GM12878 (cell line): Measurements from ENCODE around the gene GRK6. TPM values are rescaled to one million over a fixed set of nuclear protein-coding genes. Genes with fewer than 3 reads are reported as not detected.

Experiments used
- ATF7 ChIP-seq: fragments of 450-650 bp; IDR thresholded peaks from 2 replicates; pipeline ENCODE4 v1.6.1; 2016; ENCODE audit warnings: low read depth, mild to moderate bottlenecking
- CHD4 ChIP-seq: fragments of 200-600 bp; sonication (generic); IDR thresholded peaks from 2 replicates; pipeline ENCODE4 v1.6.1; 2016; ENCODE audit warnings: mild to moderate bottlenecking
- CREM ChIP-seq: IDR thresholded peaks from 2 replicates; pipeline ENCODE4 v1.6.1; 2014; ENCODE audit warnings: antibody characterized with exemption, low read depth
- ESRRA ChIP-seq: IDR thresholded peaks from 2 replicates; pipeline ENCODE4 v1.6.1; 2012; ENCODE audit warnings: mild to moderate bottlenecking, low read length, improper control_type of control experiment
- GABPA ChIP-seq: IDR thresholded peaks from 2 replicates; pipeline ENCODE4 v1.6.1; 2014; ENCODE audit warnings: antibody characterized with exemption, low read depth, mild to moderate bottlenecking, inconsistent platforms
- HDGF ChIP-seq: fragments of 450-650 bp; IDR thresholded peaks from 2 replicates; pipeline ENCODE4 v1.6.1; 2016; ENCODE audit warnings: antibody characterized with exemption
- IRF4 ChIP-seq: IDR thresholded peaks from 2 replicates; pipeline ENCODE4 v1.6.1; 2011; ENCODE audit warnings: low read depth, low read length
- JUND ChIP-seq: IDR thresholded peaks from 2 replicates; pipeline ENCODE4 v1.6.1; 2012; ENCODE audit warnings: low read depth, mild to moderate bottlenecking, low read length, improper control_type of control experiment, moderate library complexity
- KLF5 ChIP-seq: fragments of 450-650 bp; IDR thresholded peaks from 2 replicates; pipeline ENCODE4 v1.6.1; 2014; ENCODE audit warnings: mild to moderate bottlenecking; ENCODE audit not compliant: partially characterized antibody
- MEF2A ChIP-seq: IDR thresholded peaks from 2 replicates; pipeline ENCODE4 v1.6.1; 2011; ENCODE audit warnings: low read depth, mild to moderate bottlenecking, low read length, moderate library complexity; ENCODE audit not compliant: insufficient read depth
- MXI1 ChIP-seq: fragments of 150-350 bp; IDR thresholded peaks from 2 replicates; pipeline ENCODE4 v1.6.1; 2011; ENCODE audit warnings: low read depth, mild to moderate bottlenecking, inconsistent platforms, low read length, improper control_type of control experiment
- NFIC ChIP-seq: IDR thresholded peaks from 2 replicates; pipeline ENCODE4 v1.6.1; 2012; ENCODE audit warnings: low read depth, mild to moderate bottlenecking, inconsistent platforms, low read length, moderate library complexity
- NFYA ChIP-seq: IDR thresholded peaks from 2 replicates; pipeline ENCODE4 v1.6.1; 2011; ENCODE audit warnings: low read depth, mild to moderate bottlenecking, low read length, improper control_type of control experiment, borderline replicate concordance
- NR2C1 ChIP-seq: fragments of 450-650 bp; IDR thresholded peaks from 2 replicates; pipeline ENCODE4 v1.6.1; 2017; ENCODE audit warnings: antibody characterized with exemption, mild to moderate bottlenecking, moderate library complexity
- RCOR1 ChIP-seq: conservative IDR thresholded peaks from 2 replicates; pipeline ENCODE4 v1.6.1; 2012; ENCODE audit warnings: low read depth, low read length, improper control_type of control experiment
- RELA ChIP-seq: fragments of 450-650 bp; IDR thresholded peaks from 2 replicates; pipeline ENCODE4 v1.8.0; 2014; ENCODE audit warnings: borderline replicate concordance; ENCODE audit not compliant: partially characterized antibody
- SP1 ChIP-seq: IDR thresholded peaks from one replicate; pipeline ENCODE4 v1.6.1; 2011; ENCODE audit warnings: low read depth, low read length
- SUZ12 ChIP-seq: fragments of 200-600 bp; sonication (generic); IDR thresholded peaks from one replicate; pipeline ENCODE4 v1.6.1; 2018; ENCODE audit warnings: antibody characterized with exemption, mild to moderate bottlenecking; ENCODE audit not compliant: unreplicated experiment
- WRNIP1 ChIP-seq: IDR thresholded peaks from 2 replicates; pipeline ENCODE4 v1.6.1; 2011; ENCODE audit warnings: low read depth, low read length, improper control_type of control experiment, borderline replicate concordance
- YY1 ChIP-seq: IDR thresholded peaks from 2 replicates; pipeline ENCODE4 v1.6.1; 2011; ENCODE audit warnings: low read depth, mild to moderate bottlenecking, low read length
- ZNF24 ChIP-seq: fragments of 450-650 bp; IDR thresholded peaks from 2 replicates; pipeline ENCODE4 v1.6.1; 2017; ENCODE audit warnings: antibody characterized with exemption, mild to moderate bottlenecking
- ZNF384 ChIP-seq: IDR thresholded peaks from 2 replicates; pipeline ENCODE4 v1.6.1; 2012; ENCODE audit warnings: low read depth, mild to moderate bottlenecking, low read length, improper control_type of control experiment, borderline replicate concordance
- polyA plus RNA-seq, 11 experiments: library from polyadenylated mRNA; depleted of rRNA in 4 of 11; unstranded in 6 of 11; stranded (reverse) in 5 of 11; fragments of >200 nt; fragmentation: Nextera tagmentation in 4 of 11; fragmentation: Illumina TruSeq in 1 of 11; extraction: Ambion mirVana in 4 of 11; extraction: Trizol in 1 of 11; gene quantifications; 1 replicate in 1 of 11; 2 replicates in 10 of 11; pipeline versions ENCODE4 v1.2.1 to v1.2.3, GENCODE V29; 2011 to 2016; ENCODE audit warnings: inconsistent platforms in 2 of 11, missing spikeins in 2 of 11, low read depth in 1 of 11
- total RNA-seq, 4 experiments: library from RNA; depleted of rRNA in 3 of 4; stranded (reverse); fragments of >200 nt in 3 of 4; fragmentation: Illumina TruSeq in 1 of 4; extraction: Trizol in 1 of 4; gene quantifications; 2 replicates each; pipeline versions ENCODE4 v1.2.1 to v1.2.3, GENCODE V29; 2013 to 2021
- TF ChIP-seq, protein P1 (sequence below): IDR thresholded peaks from 2 replicates; pipeline ENCODE4 v1.6.1; 2012; ENCODE audit warnings: low read length, inconsistent platforms
- TF ChIP-seq, protein P2 (sequence below): IDR thresholded peaks from 2 replicates; pipeline ENCODE4 v1.6.1; 2011; ENCODE audit warnings: borderline replicate concordance, low read depth, mild to moderate bottlenecking, moderate library complexity, low read length; ENCODE audit not compliant: insufficient read depth, poor library complexity, severe bottlenecking

The GRK6 gene
- total and polyA plus RNA-seq, 10 of the 15 experiments (the other 5 are each of a cell fraction or from before 2014, with no cell fraction given): 0.79 to 124 (median 41.6) TPM

DNA sequence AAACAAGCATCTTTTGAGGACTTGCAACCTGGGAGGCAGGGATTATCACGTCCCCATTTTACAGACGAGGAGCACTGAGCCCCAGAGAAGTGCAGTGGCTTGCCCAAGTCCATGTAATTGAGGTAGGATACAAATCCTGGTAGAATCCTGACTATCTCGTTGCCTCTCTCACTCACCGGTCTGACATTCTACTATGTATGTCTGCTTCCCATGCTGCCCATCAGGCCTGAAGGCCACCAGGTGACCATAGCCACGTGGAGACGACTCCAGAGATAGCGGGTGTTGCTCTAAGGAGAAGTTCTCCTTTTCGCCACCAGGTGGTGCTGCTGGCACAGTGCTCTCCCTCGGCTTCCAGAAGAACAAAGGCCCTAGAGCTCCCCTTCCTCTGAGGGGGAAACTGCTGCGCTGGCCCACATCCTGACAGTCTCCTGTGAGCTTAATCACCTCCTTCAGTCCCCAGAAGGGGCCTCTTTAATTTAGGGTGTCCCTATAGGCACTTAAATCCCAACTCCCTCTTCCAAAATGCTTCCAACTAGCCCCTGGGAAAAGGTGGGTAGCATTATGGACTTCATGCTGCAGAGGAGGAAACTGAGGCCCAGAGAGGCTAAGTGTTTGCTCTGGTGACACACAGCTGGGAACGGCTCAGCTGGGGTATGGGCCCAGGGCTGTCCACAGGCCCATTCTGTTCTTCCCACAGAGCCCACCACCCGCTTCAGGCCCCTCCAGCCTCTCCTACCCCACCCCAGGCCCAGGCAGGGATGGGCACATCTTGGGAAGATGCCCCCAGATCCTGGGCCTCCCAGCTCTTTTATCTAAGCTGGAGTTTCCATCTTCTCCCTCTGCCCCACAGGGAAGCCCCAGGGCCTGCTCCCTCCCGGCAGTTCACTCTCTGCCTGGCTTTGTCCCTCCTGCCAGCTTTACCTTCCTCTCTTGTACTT lies 35.8 kb upstream of the GRK6 start (continued):
- TF ChIP-seq CHD4 (no peak), YY1 (peak; percentile 76), HDGF (no peak), ZNF384 (no peak), ATF7 (no peak), SUZ12 (no peak), JUND (no peak), RELA (no peak), NFIC (no peak), WRNIP1 (no peak), NFYA (no peak), RCOR1 (no peak), KLF5 (no peak), ZNF24 (no peak), IRF4 (no peak), MXI1 (peak; percentile 88), NR2C1 (no peak), CREM (no peak; the same call in 1 of the 2 replicates), ESRRA (no peak), GABPA (no peak), MEF2A (no peak), SP1 (no peak)
- TF ChIP-seq, protein P1, sequence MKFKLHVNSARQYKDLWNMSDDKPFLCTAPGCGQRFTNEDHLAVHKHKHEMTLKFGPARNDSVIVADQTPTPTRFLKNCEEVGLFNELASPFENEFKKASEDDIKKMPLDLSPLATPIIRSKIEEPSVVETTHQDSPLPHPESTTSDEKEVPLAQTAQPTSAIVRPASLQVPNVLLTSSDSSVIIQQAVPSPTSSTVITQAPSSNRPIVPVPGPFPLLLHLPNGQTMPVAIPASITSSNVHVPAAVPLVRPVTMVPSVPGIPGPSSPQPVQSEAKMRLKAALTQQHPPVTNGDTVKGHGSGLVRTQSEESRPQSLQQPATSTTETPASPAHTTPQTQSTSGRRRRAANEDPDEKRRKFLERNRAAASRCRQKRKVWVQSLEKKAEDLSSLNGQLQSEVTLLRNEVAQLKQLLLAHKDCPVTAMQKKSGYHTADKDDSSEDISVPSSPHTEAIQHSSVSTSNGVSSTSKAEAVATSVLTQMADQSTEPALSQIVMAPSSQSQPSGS: no peak
- TF ChIP-seq, protein P2, sequence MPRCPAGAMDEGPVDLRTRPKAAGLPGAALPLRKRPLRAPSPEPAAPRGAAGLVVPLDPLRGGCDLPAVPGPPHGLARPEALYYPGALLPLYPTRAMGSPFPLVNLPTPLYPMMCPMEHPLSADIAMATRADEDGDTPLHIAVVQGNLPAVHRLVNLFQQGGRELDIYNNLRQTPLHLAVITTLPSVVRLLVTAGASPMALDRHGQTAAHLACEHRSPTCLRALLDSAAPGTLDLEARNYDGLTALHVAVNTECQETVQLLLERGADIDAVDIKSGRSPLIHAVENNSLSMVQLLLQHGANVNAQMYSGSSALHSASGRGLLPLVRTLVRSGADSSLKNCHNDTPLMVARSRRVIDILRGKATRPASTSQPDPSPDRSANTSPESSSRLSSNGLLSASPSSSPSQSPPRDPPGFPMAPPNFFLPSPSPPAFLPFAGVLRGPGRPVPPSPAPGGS: no peak
